ENCODE measurements around the gene PATE2.

DNA sequence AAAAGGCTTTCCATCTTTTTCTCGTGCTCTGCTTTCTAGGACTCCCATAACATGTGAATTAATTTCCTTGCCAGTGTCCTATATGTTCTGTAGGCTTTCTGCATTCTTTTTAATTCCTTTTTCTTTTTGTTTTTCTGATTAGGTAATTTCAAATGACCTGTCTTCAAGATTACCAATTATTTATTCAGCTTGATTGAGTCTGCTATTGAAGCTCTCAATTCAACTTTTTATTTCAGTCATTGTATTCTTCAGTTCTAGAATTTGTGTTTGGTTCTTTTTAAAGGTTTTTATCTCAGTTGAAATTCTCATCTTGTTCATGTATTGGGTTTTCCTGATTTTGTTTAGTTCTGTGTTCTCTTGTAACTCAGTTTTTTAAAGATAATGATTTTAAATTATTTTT lies 23.8 kb upstream of the PATE2 start:
- TF ChIP-seq, protein P1, sequence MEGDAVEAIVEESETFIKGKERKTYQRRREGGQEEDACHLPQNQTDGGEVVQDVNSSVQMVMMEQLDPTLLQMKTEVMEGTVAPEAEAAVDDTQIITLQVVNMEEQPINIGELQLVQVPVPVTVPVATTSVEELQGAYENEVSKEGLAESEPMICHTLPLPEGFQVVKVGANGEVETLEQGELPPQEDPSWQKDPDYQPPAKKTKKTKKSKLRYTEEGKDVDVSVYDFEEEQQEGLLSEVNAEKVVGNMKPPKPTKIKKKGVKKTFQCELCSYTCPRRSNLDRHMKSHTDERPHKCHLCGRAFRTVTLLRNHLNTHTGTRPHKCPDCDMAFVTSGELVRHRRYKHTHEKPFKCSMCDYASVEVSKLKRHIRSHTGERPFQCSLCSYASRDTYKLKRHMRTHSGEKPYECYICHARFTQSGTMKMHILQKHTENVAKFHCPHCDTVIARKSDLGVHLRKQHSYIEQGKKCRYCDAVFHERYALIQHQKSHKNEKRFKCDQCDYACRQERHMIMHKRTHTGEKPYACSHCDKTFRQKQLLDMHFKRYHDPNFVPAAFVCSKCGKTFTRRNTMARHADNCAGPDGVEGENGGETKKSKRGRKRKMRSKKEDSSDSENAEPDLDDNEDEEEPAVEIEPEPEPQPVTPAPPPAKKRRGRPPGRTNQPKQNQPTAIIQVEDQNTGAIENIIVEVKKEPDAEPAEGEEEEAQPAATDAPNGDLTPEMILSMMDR (IDR thresholded peaks at IDR 0.05) = no peak
- TF ChIP-seq POLR2A (IDR thresholded peaks at IDR 0.05) = no peak
